Caco-2 (cell line): Measurements from ENCODE around the gene KIF1B. TPM values are rescaled to one million over a fixed set of nuclear protein-coding genes. Genes with fewer than 3 reads are reported as not detected.
A peak's percentile ranks its signal among the peaks of the same experiment; 100 is the strongest.
"Not testable (repeated sequence)": the region's sequence is repeated elsewhere in the genome, so short reads cannot be mapped to it uniquely, and the experiment has no call there.

Experiments used
- BruUV-seq: library from RNA; stranded (reverse); fragments of 400-500 nt; replicated peaks from 2 replicates; lab custom pipeline; 2021; lab: Mats Ljungman, UMichigan
- CTCF ChIA-PET: fragments of 300-600 bp; sonication (Branson Sonifier 250); formaldehyde crosslinking; loops from one replicate; lab custom pipeline; 2022; ENCODE audit warnings: antibody characterized with exemption; lab: Charles Lee
- POLR2A ChIA-PET: fragments of 300-600 bp; sonication (Branson Sonifier 250); formaldehyde crosslinking; loops from one replicate; lab custom pipeline; 2022; ENCODE audit warnings: antibody characterized with exemption; lab: Charles Lee
- DNase-seq, 2 experiments: peaks; one replicate each; pipeline versions ENCODE4 v3.0.0 to v3.0.0-alpha.2; 2020 to 2022
- H3K27me3 ChIP-seq: replicated peaks from 2 replicates; pipeline ENCODE4 v1.6.0; 2011; ENCODE audit warnings: low read length; ENCODE audit not compliant: control insufficient read depth, insufficient read depth
- H3K36me3 ChIP-seq: 2 replicates; pipeline ENCODE4 v1.5.1; 2011; ENCODE audit warnings: low read length; ENCODE audit not compliant: control insufficient read depth, insufficient read depth
- H3K4me1 ChIP-seq: fragments of 250-450 bp; sonication (Bioruptor Pico); 2 replicates; pipeline ENCODE4 v1.5.1; 2020; ENCODE audit warnings: mild to moderate bottlenecking
- H3K4me3 ChIP-seq: 2 replicates; pipeline ENCODE4 v1.5.1; 2011; ENCODE audit warnings: low read depth, mild to moderate bottlenecking, control low read depth, low read length
- H3K9me3 ChIP-seq: fragments of 250-450 bp; sonication (Bioruptor Pico); 2 replicates; pipeline ENCODE4 v1.5.1; 2020; ENCODE audit warnings: mild to moderate bottlenecking, moderate library complexity
- H3K27ac Mint-ChIP-seq: one replicate; pipeline ENCODE4 v1.8.0; 2022; ENCODE audit warnings: mixed read lengths; ENCODE audit not compliant: unreplicated experiment
- H3K27me3 Mint-ChIP-seq: one replicate; pipeline ENCODE4 v1.8.0; 2022; ENCODE audit warnings: mixed read lengths; ENCODE audit not compliant: insufficient read depth, unreplicated experiment
- H3K36me3 Mint-ChIP-seq: one replicate; pipeline ENCODE4 v1.8.0; 2022; ENCODE audit warnings: mild to moderate bottlenecking, mixed read lengths; ENCODE audit not compliant: insufficient read depth, unreplicated experiment
- H3K4me1 Mint-ChIP-seq: one replicate; pipeline ENCODE4 v1.8.0; 2022; ENCODE audit warnings: low read depth, mixed read lengths; ENCODE audit not compliant: unreplicated experiment
- H3K4me3 Mint-ChIP-seq: one replicate; pipeline ENCODE4 v1.8.0; 2022; ENCODE audit warnings: mild to moderate bottlenecking, moderate library complexity, mixed read lengths; ENCODE audit not compliant: unreplicated experiment
- H3K9me3 Mint-ChIP-seq: one replicate; pipeline ENCODE4 v1.8.0; 2022; ENCODE audit warnings: mixed read lengths; ENCODE audit not compliant: unreplicated experiment
- CTCF ChIP-seq, 2 experiments: fragments of 200-600 bp in 1 of 2; IDR thresholded peaks; 1 replicate in 1 of 2; 2 replicates in 1 of 2; pipeline versions ENCODE4 v1.5.1 to v1.8.0; 2011 to 2022; ENCODE audit warnings: antibody characterized with exemption in 1 of 2, control low read depth in 1 of 2, inconsistent platforms in 1 of 2, low read depth in 1 of 2, low read length in 1 of 2, mild to moderate bottlenecking in 1 of 2, moderate library complexity in 1 of 2; ENCODE audit not compliant: insufficient read depth in 1 of 2, severe bottlenecking in 1 of 2, unreplicated experiment in 1 of 2
- intact Hi-C: fragments of 100-400 bp; cut with micrococcal nuclease; formaldehyde crosslinking; loops from one replicate; pipeline ENCODE4 v1.10.0; 2022; ENCODE audit not compliant: unreplicated experiment
- total RNA-seq: library from RNA; stranded (reverse); gene quantifications from 2 replicates; pipeline ENCODE4 v1.2.3, GENCODE V29; 2022

The KIF1B gene
- total RNA-seq, 1 experiment from 2014 or later = 41.1 TPM

- Histone ChIP-seq H3K36me3 (no peaks in the 10 kb centered on the region; the same call in none of the 2 replicates), H3K4me1 (peaks cover 14% of the 10 kb centered on the region; the same call in 1 of the 2 replicates), H3K27me3 (no peaks in the 10 kb centered on the region), H3K4me3 (no peak overlapping the region), H3K9me3 (no peaks in the 10 kb centered on the region)
- H3K9me3 Mint-ChIP-seq = no peaks in the 10 kb centered on the region
- H3K4me3 Mint-ChIP-seq = no peak overlapping the region
- ChIA-PET POLR2A (no interaction called here), CTCF (no interaction called here)
- no TSS peak for BruUV-seq
- no peaks in the 10 kb centered on the region for H3K27me3 Mint-ChIP-seq
- no peak for DNase-seq
- intact Hi-C loops = no loop called here
- peaks cover 81% of the 10 kb centered on the region for H3K36me3 Mint-ChIP-seq
- no peak for TF ChIP-seq CTCF (IDR thresholded peaks at IDR 0.05; ENCODE audit: insufficient read depth in 1 of 2, low read depth in 1 of 2, low read length in 1 of 2, severe bottlenecking in 1 of 2, unreplicated experiment in 1 of 2)
- no peak overlapping the region for H3K27ac Mint-ChIP-seq
- peaks cover 5% of the 10 kb centered on the region for H3K4me1 Mint-ChIP-seq
Observed at GRCh38 chr1:10402729-10403274, 192.4 kb downstream of the KIF1B start.

- Mint-ChIP-seq H3K4me1 (no peaks in the 10 kb centered on the region), H3K27me3 (no peaks in the 10 kb centered on the region), H3K27ac (no peak overlapping the region), H3K4me3 (no peak overlapping the region), H3K36me3 (peaks cover 91% of the 10 kb centered on the region), H3K9me3 (no peaks in the 10 kb centered on the region)
- no peak for TF ChIP-seq CTCF (IDR thresholded peaks at IDR 0.05; ENCODE audit: insufficient read depth in 1 of 2, low read depth in 1 of 2, low read length in 1 of 2, severe bottlenecking in 1 of 2, unreplicated experiment in 1 of 2)
- no peaks in the 10 kb centered on the region for H3K4me1 ChIP-seq
- POLR2A ChIA-PET = no interaction called here
- intact Hi-C loops = no loop called here
- CTCF ChIA-PET = no interaction called here
- DNase-seq = no peak
- H3K27me3 ChIP-seq = no peaks in the 10 kb centered on the region
- no TSS peak for BruUV-seq
- H3K4me3 ChIP-seq = no peak overlapping the region
- peaks cover 3% of the 10 kb centered on the region for H3K36me3 ChIP-seq
- H3K9me3 ChIP-seq = no peaks in the 10 kb centered on the region
Observed at GRCh38 chr1:10407201-10407600, 196.8 kb downstream of the KIF1B start.

DNA sequence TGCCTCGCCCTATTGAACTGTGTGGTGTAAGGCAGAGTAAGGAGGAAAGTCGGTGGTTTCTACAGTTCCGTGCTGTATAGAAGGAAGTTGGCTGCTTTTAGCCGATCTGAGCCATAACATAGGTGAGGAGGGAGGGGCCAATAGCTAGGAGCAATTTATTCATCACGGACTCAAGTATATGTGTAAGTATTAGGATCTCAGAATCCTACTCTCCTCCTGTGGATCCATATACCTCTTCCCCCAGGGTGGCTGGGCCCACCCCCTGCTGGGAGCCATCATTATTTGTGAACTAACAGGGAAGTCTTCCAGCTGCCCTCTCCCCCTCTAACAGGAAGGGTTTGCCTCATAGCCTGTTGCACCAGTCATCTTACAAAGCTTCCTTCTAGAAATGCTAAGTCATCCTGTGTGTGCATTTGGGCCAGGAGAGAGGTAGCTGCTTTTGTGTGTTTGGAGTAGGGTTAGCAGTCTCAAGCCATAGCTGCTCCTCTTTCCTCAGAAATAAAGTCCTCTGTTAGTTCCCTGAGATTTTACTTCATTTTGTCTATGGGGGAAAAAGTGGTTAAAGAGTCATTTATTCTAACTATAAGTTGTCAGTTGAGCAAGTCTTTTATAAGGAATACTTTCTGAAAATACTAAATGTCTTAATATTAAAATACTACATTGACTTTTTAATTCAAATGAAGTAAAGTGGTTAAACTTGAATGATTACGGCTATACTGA lies 205.0 kb downstream of the KIF1B start:
- H3K9me3 ChIP-seq = no peaks in the 10 kb centered on the region
- no peaks in the 10 kb centered on the region for H3K27me3 ChIP-seq
- H3K4me3 ChIP-seq = no peak overlapping the region
- 0 out of 2 replicates have a peak, but pooled peaks cover 3% of the 10 kb centered on the region for H3K36me3 ChIP-seq
- peak overlapping the region; percentile 75 for H3K27ac Mint-ChIP-seq
- no peaks in the 10 kb centered on the region for H3K27me3 Mint-ChIP-seq
- H3K4me3 Mint-ChIP-seq = no peak overlapping the region
- DNase-seq = peak in 1 of 2 experiments; percentile 9
- intact Hi-C loops = no loop called here
- no peak for TF ChIP-seq CTCF (IDR thresholded peaks at IDR 0.05; ENCODE audit: insufficient read depth in 1 of 2, low read depth in 1 of 2, low read length in 1 of 2, severe bottlenecking in 1 of 2, unreplicated experiment in 1 of 2)
- no peaks in the 10 kb centered on the region for H3K4me1 Mint-ChIP-seq
- ChIA-PET CTCF (no interaction called here), POLR2A (no interaction called here)
- peaks cover 99% of the 10 kb centered on the region for H3K36me3 Mint-ChIP-seq
- BruUV-seq = no TSS peak
- H3K4me1 ChIP-seq = no peaks in the 10 kb centered on the region
- H3K9me3 Mint-ChIP-seq = no peaks in the 10 kb centered on the region

GRCh38 chr1:10415967-10416366 lies 205.6 kb downstream of the KIF1B start:
- intact Hi-C loops, H3K27me3 Mint-ChIP-seq, CTCF ChIA-PET, H3K4me3 Mint-ChIP-seq, DNase-seq, H3K9me3 ChIP-seq, H3K4me1 Mint-ChIP-seq, H3K4me3 ChIP-seq, BruUV-seq, H3K27me3 ChIP-seq, H3K36me3 ChIP-seq, POLR2A ChIA-PET, H3K27ac Mint-ChIP-seq, H3K4me1 ChIP-seq, H3K9me3 Mint-ChIP-seq: not testable (repeated sequence)
- peaks cover 99% of the 10 kb centered on the region for H3K36me3 Mint-ChIP-seq

- H3K27me3 Mint-ChIP-seq, intact Hi-C loops, H3K27ac Mint-ChIP-seq, POLR2A ChIA-PET, CTCF ChIA-PET, H3K9me3 ChIP-seq, H3K9me3 Mint-ChIP-seq, DNase-seq, H3K4me1 Mint-ChIP-seq, H3K36me3 ChIP-seq, H3K27me3 ChIP-seq, H3K4me1 ChIP-seq, BruUV-seq, H3K4me3 ChIP-seq, H3K4me3 Mint-ChIP-seq: not testable (repeated sequence)
- H3K36me3 Mint-ChIP-seq = peaks cover 79% of the 10 kb centered on the region
Observed at GRCh38 chr1:10418741-10419140, 208.4 kb downstream of the KIF1B start.
